ENCODE results near the gene PCMTD2.
"Not testable (repeated sequence)": the region's sequence is repeated elsewhere in the genome, so short reads cannot be mapped to it uniquely, and the experiment has no call there.

PCMTD2 gene

DNA sequence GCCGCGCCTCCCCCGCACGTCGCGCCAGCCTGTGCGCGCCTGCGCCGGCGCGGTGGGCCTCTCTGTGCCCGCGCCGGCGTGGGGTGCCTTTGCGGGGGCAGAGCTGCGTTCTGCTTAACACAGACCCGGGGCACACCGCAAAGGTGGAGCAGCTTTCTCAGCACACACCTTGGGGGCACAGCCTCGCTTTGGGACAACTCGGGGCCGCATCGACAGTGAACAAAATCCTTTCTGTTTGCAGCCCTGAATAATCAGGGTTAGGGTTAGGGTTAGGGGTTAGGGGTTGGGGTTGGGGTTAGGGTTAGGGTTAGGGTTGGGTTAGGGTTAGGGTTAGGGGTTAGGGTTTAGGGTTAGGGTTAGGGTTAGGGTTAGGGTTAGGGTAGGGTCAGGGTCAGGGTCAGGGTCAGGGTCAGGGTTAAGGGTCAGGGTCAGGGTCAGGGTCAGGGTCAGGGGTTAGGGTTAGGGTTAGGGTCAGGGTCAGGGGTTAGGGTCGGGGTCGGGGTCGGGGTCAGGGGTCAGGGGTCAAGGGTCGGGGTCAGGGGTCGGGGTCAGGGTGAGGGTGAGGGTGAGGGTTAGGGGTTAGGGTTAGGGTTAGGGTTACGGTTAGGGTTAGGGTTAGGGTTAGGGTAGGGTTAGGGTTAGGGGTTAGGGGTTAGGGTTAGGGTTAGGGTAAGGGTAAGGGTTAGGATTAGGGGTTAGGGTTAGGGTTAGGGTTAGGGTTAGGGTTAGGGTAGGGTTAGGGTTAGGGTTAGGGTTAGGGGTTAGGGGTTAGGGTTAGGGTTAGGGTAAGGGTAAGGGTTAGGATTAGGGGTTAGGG, 31.1 kb downstream of the PCMTD2 start:
- not testable (repeated sequence) for DNase-seq (ENCODE audit: low spot score)

DNA sequence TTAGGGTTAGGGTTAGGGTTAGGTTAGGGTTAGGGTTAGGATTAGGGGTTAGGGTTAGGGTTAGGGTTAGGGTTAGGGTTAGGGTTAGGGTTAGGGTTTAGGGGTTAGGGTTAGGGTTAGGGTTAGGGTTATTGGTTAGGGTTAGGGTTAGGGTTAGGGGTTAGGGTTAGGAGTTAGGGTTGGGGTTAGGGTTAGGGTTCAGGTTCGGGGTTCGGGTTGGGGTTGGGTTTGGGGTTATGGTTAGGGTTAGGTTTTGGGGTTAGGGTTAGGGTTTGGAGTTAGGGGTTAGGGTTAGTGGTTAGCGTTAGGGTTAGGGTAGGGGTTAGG, 31.7 kb downstream of the PCMTD2 start:
- DNase-seq (ENCODE audit: low spot score), result not testable (repeated sequence)

DNA sequence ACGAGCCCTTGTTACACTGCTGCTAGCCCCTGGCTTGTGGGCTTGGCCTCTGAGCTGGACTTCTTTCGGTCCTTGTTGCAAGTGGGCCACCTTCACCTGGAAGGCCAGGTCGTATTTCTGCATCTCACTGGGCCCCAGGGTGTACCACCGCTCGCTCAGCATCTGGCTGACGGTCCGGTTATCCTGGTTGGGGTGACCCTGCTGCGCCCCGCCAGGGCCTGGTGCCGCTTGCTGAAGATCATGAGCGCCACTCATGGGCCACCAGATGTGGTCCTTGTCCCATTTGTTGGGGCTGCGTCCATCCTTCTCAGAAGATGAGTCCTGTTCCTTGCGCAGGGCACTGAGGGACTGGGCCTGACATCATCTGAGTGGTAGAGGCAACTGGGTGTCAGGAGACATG, 36.6 kb downstream of the PCMTD2 start:
- DNase-seq (ENCODE audit: low spot score), result not testable (repeated sequence)

DNA sequence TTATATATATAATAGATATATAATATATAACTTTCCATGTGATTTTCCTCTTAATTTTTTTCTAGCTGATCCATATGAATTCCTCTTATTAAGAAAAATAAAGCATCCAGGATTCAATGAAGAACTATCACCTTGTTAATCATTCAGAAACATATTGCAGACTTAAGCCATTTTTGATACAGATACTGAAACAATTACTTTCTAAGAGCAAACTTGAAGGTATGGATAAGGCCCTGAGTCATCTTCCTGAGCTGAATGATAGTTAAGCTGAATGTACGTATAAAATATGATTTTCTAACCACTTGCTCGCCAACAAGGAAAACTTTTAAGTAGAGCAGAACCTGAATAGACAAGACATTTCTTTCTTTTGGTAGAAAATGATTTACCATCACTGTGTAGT, 47.5 kb downstream of the PCMTD2 start:
- not testable (repeated sequence) for DNase-seq (ENCODE audit: low spot score)

DNA sequence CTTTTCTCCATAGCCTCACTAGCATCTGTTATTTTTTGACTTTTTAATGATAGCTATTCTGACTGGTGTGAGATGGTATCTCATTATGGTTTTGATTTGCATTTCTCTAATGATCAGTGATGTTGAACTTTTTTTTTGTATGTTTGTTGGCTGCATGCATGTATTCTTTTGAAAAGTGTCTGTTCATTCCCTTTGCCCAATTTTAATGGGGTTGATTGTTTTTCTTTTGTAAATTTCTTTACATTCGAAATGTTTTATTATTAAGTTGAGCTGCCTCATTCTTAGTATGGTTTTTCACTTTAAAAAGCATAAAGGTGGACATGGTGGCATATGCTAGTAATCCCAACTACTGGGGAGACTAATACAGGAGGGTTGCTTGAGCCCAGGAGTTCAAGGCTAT, 58.2 kb downstream of the PCMTD2 start:
- DNase-seq (ENCODE audit: low spot score), result not testable (repeated sequence)

DNA sequence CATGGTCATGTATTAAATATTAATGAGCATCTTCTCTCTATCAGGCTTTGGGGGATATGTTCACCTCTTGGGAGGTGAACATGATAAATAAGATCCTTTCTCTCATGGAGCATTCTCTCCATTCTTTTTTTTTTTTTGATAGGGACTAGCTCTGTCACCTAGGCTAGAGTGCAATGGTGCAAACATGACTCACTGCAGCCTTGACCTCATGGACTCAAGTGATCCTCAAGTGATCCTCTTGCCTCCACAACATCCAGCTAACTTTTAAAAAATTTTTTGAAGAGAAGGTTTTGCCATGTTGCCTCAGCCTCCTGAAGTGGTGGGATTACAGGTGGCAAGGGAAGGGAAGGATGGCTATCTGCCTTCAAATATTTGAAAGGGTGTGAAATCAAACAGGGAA, 59.8 kb downstream of the PCMTD2 start:
- DNase-seq (ENCODE audit: low spot score), result not testable (repeated sequence)

DNA sequence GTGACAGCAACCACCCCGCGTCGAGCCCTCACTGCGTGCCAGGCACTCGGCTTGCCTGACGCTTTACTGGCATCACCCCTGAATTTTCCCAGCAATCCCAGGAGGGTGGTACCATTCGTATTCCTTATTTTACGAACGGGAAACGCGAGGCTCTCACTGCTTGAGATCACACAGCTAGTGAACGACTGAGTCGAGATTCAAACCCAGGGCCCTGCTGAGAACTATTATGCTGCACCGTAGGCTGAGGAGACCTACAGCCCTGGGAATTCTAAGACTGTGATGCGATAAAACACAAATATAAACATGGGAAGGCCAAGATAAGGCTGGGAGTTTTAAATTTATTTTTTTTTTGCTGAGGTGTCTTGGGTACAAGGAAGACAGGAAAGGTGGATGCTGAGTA, 60.3 kb downstream of the PCMTD2 start:
- DNase-seq (ENCODE audit: low spot score), result not testable (repeated sequence)

DNA sequence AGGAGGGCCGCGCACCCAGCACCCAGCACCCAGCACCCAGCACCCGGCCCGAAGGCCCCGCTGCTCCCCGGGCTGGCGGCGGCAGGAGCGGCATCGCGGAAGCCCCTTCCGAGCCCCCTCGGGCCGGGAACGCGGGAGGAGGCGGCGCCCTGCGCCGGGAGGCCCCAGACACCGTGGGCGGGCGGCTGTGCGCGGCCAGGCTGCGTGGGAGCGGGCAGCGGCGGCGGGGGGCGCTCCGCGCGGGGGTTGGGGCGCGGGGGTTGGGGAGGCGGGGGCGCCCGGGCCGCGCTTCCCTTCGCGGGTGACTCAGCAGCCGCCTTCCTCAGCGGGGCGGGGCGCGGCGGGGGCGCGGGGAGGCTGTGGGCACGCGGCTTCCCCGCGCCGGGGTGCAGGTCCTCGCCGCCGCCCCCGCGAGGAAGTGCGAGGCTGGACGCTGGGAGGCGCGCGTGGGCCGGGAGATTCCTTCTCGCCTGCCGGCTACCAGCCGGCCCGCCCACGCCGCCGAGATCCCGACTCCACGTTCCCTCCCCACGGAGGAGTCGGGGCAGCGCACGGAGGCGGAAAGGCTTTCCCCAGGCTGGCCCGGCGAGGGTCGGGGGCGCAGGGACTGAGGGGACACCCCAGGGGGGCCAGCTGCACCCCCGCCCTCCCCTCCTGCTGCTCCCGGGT, 61.0 kb downstream of the PCMTD2 start:
- not testable (repeated sequence) for DNase-seq (ENCODE audit: low spot score)

DNA sequence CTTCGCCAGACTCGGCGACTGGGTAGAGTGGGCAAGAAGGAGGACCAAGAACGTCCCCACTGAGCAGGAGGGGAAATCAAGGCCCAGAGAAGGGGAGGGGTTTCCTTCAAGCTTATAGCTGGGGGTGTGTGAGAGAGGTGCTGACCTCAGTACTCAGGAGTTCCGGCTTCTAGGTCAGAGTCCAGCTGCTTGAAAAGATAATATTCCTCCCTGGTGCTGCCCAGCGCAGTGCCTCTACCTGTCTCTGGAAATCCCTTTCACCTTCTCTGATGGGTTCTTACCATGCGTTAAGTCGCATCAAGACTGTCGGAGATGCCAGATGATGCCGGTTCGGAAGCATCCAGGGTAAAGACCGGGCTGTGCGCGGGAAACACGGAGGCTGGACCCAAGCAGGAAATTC, 61.8 kb downstream of the PCMTD2 start:
- not testable (repeated sequence) for DNase-seq (ENCODE audit: low spot score)

DNA sequence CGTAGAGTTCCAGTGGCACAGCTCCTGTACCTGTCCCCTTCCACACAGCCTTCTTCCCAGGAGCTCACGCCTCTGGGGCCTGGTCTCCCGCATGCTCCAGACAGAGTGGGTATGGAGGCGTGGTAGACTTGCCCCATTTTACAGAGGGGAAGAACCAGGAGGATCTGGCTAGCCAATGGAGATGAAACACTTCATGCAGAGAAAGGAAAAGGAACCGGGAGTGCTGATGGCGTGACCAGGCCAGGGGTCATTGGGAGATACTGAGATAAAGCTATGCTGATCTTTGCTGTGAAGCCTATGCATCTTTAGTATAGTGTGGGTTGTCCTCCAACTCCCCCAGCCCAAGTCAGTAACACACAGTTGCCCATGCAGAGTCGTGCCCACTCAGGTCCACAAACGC, 62.5 kb downstream of the PCMTD2 start:
- DNase-seq (ENCODE audit: low spot score), result not testable (repeated sequence)

DNA sequence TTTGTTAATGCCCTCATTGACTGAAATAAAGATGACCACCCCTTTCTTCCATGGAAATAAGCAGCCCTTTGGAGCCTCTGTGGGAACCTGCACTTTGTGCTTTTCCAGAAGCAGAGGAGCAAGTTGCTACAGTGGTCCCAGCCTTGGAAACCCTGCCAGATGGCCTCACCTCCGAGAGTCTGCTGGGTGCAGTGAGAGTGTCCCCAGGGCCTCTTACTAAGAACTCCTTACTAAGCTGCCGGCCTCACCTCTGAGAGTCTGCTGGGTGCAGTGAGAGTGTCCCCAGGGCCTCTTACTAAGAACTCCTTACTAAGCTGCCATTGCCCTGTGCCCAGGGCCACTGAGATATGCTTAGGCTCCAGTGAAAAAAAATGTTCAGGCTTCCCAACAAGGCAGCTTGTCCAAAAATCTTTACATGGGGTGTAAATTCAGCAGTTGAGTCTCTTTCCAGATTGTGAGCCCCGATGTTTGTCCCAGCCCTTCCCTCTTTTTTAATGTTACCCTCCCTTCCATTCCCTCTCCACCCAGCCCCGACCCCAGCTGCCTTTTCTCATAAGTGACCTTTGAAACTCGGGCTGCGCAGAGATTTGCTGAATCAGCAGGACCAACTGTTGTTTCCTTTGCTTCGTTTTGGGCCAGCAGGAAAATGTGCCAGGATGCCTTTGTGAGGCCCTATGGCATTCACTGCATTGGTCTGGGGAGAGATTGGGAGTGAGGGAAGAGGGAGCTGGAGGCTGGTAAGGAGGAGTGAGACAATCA, 66.7 kb downstream of the PCMTD2 start:
- not testable (repeated sequence) for DNase-seq (ENCODE audit: low spot score)
